BJ (cell line): ENCODE data around the gene SHISA7. TPM values are rescaled to one million over a fixed set of nuclear protein-coding genes. Genes with fewer than 3 reads are reported as not detected.
"Not testable (repeated sequence)": the region's sequence is repeated elsewhere in the genome, so short reads cannot be mapped to it uniquely, and the experiment has no call there.

Experiments used
- CTCF ChIA-PET: fragments of 350-600 bp; formaldehyde crosslinking; extraction: SDS; loops from one replicate; lab custom pipeline; 2021; ENCODE audit warnings: antibody characterized with exemption, inconsistent platforms; lab: Yijun Ruan, JAX
- POLR2A ChIA-PET: fragments of 300-600 bp; sonication (Branson Sonifier 250); formaldehyde crosslinking; extraction: SDS; loops from one replicate; lab custom pipeline; 2021; ENCODE audit warnings: antibody characterized with exemption; lab: Charles Lee
- DNase-seq: peaks from one replicate; pipeline ENCODE4 v3.0.0-alpha.2; 2011; ENCODE audit warnings: low read depth
- H3K27me3 ChIP-seq: 2 replicates; pipeline ENCODE4 v1.6.0; 2011; ENCODE audit warnings: low read length; ENCODE audit not compliant: control insufficient read depth, insufficient read depth
- H3K36me3 ChIP-seq: 2 replicates; pipeline ENCODE4 v1.5.1; 2011; ENCODE audit warnings: low read length; ENCODE audit not compliant: control insufficient read depth, insufficient read depth
- H3K4me3 ChIP-seq: 2 replicates; pipeline ENCODE4 v1.5.1; 2011; ENCODE audit warnings: low read depth, mild to moderate bottlenecking, control low read depth, low read length
- CTCF ChIP-seq: IDR thresholded peaks from 2 replicates; pipeline ENCODE4 v1.5.1; 2011; ENCODE audit warnings: low read depth, mild to moderate bottlenecking, control low read depth, inconsistent platforms, low read length, moderate library complexity; ENCODE audit not compliant: insufficient read depth
- polyA plus RNA-seq: library from polyadenylated mRNA; depleted of rRNA; stranded (reverse); fragments of >200 nt; gene quantifications from 2 replicates; pipeline ENCODE4 v1.2.3, GENCODE V29; 2011

SHISA7 gene
- polyA plus RNA-seq, 1 experiment = not detected

- ChIA-PET CTCF (interaction anchor here (0.6 to 0.8 kb wide), 2 partner anchors 131 to 1539 kb away, joined by 3 read pairs; no protein-coding TSS in a partner anchor), POLR2A (no interaction called here)
- DNase-seq = no peak
- Histone ChIP-seq H3K27me3 (peaks cover 6% of the 10 kb centered on the region), H3K36me3 (no peaks in the 10 kb centered on the region), H3K4me3 (no peak overlapping the region)
- no peak for TF ChIP-seq CTCF
Observed at GRCh38 chr19:55423225-55424005, 19.7 kb downstream of the SHISA7 start.

- H3K4me3 ChIP-seq, H3K36me3 ChIP-seq, DNase-seq, POLR2A ChIA-PET, H3K27me3 ChIP-seq: not testable (repeated sequence)
- CTCF ChIA-PET = interaction anchor here (6.0 kb wide), 1 partner anchor 128 kb away, joined by 60 read pairs; no protein-coding TSS in a partner anchor
Observed at GRCh38 chr19:55421281-55421680, 21.8 kb downstream of the SHISA7 start.

GRCh38 chr19:55419624-55420236 is 23.4 kb downstream of the SHISA7 start:
- ChIA-PET POLR2A (interaction anchor here (0.7 kb wide), 1 partner anchor 145 kb away, joined by 7 read pairs; no protein-coding TSS in a partner anchor), CTCF (interaction anchor here (0.8 to 6.0 kb wide), 6 partner anchors 17 to 287 kb away, joined by 3 to 72 read pairs (median 16); no protein-coding TSS in a partner anchor)
- no peaks in the 10 kb centered on the region for H3K36me3 ChIP-seq
- DNase-seq = no peak
- H3K4me3 ChIP-seq = no peak overlapping the region
- H3K27me3 ChIP-seq = peaks cover 5% of the 10 kb centered on the region
- no peak for TF ChIP-seq CTCF

- DNase-seq = no peak
- CTCF ChIA-PET = interaction anchor here (0.8 to 6.0 kb wide), 21 partner anchors 8 to 332 kb away, joined by 3 to 72 read pairs (median 6); partner anchors contain the start of genes TMEM238 and UBE2S
- no peak for TF ChIP-seq CTCF
- Histone ChIP-seq H3K27me3 (peaks cover 4% of the 10 kb centered on the region), H3K4me3 (no peak overlapping the region), H3K36me3 (no peaks in the 10 kb centered on the region)
- POLR2A ChIA-PET = interaction anchor here (0.7 kb wide), 1 partner anchor 144 kb away, joined by 7 read pairs; no protein-coding TSS in a partner anchor
Observed at GRCh38 chr19:55419103-55419502, 24.0 kb downstream of the SHISA7 start.

GRCh38 chr19:55418185-55418584 is 24.9 kb downstream of the SHISA7 start:
- peak; percentile 37 for DNase-seq
- Histone ChIP-seq H3K27me3 (no peaks in the 10 kb centered on the region), H3K36me3 (no peaks in the 10 kb centered on the region), H3K4me3 (no peak overlapping the region)
- peak; percentile 81 for TF ChIP-seq CTCF
- POLR2A ChIA-PET = interaction anchor here (1.2 kb wide), 1 partner anchor 10 kb away, joined by 4 read pairs; no protein-coding TSS in a partner anchor
- CTCF ChIA-PET = interaction anchor here (0.6 to 6.0 kb wide), 42 partner anchors 9 to 331 kb away, joined by 3 to 72 read pairs (median 5); partner anchors contain the start of genes SHISA7, TMEM150B, TMEM238 and UBE2S
